CD4-positive, alpha-beta memory T cell (primary cell): ENCODE data around the gene TC2N. TPM values are rescaled to one million over a fixed set of nuclear protein-coding genes. Genes with fewer than 3 reads are reported as not detected.
"Not testable (repeated sequence)": the region's sequence is repeated elsewhere in the genome, so short reads cannot be mapped to it uniquely, and the experiment has no call there.

Experiments used
- CTCF ChIA-PET: fragments of 350-600 bp; sonication (Branson Sonifier 250); formaldehyde crosslinking; loops from one replicate; lab custom pipeline; 2021; ENCODE audit warnings: inconsistent platforms; ENCODE audit not compliant: partially characterized antibody; lab: Charles Lee
- POLR2A ChIA-PET: fragments of 350-600 bp; sonication (Branson Sonifier 250); formaldehyde crosslinking; loops from one replicate; lab custom pipeline; 2021; ENCODE audit not compliant: partially characterized antibody; lab: Charles Lee
- DNase-seq, 5 donors: peaks; one replicate each; pipeline versions ENCODE4 v3.0.0 to v3.0.0-alpha.2; 2020 to 2022; ENCODE audit warnings: mixed read lengths in 1 of 5
- H3K27ac ChIP-seq: one replicate; pipeline ENCODE4 v1.7.0; 2013; ENCODE audit warnings: low read depth, low read length
- H3K27me3 ChIP-seq: 2 replicates; pipeline ENCODE4 v1.7.0; 2013; ENCODE audit warnings: mild to moderate bottlenecking, low read length, moderate library complexity; ENCODE audit not compliant: insufficient read depth
- H3K36me3 ChIP-seq: 2 replicates; pipeline ENCODE4 v1.7.0; 2013; ENCODE audit warnings: mild to moderate bottlenecking, low read length, moderate library complexity; ENCODE audit not compliant: insufficient read depth
- H3K4me1 ChIP-seq: 2 replicates; pipeline ENCODE4 v1.7.0; 2013; ENCODE audit warnings: mild to moderate bottlenecking, low read length, moderate library complexity; ENCODE audit not compliant: insufficient read depth
- H3K4me3 ChIP-seq, 2 donors: one replicate each; pipeline ENCODE4 v1.7.0; 2013; ENCODE audit warnings: low read length in 2 of 2, mild to moderate bottlenecking in 1 of 2
- H3K9me3 ChIP-seq, 2 donors: one replicate each; pipeline ENCODE4 v1.7.0; 2013; ENCODE audit warnings: low read length in 2 of 2, control low read depth in 1 of 2; ENCODE audit not compliant: control insufficient read depth in 1 of 2
- H3K27ac Mint-ChIP-seq, 7 donors: one replicate each; pipeline ENCODE4 v1.8.0; 2020 to 2021; ENCODE audit warnings: mixed read lengths in 7 of 7, mild to moderate bottlenecking in 6 of 7, inconsistent platforms in 3 of 7, moderate library complexity in 3 of 7
- H3K27me3 Mint-ChIP-seq, 2 donors: one replicate each; pipeline ENCODE4 v1.8.0; 2020 to 2021; ENCODE audit warnings: mixed read lengths in 2 of 2
- H3K36me3 Mint-ChIP-seq, 2 donors: one replicate each; pipeline ENCODE4 v1.8.0; 2020 to 2021; ENCODE audit warnings: mixed read lengths in 2 of 2, inconsistent platforms in 1 of 2, mild to moderate bottlenecking in 1 of 2
- H3K4me1 Mint-ChIP-seq, 4 donors: one replicate each; pipeline ENCODE4 v1.8.0; 2020 to 2021; ENCODE audit warnings: mixed read lengths in 4 of 4, mild to moderate bottlenecking in 1 of 4
- H3K4me3 Mint-ChIP-seq, 8 donors: one replicate each; pipeline ENCODE4 v1.8.0; 2020 to 2021; ENCODE audit warnings: mixed read lengths in 8 of 8, mild to moderate bottlenecking in 7 of 8, moderate library complexity in 6 of 8, inconsistent platforms in 3 of 8
- H3K9me3 Mint-ChIP-seq, 8 donors: one replicate each; pipeline ENCODE4 v1.8.0; 2020 to 2021; ENCODE audit warnings: mixed read lengths in 8 of 8, mild to moderate bottlenecking in 5 of 8, inconsistent platforms in 3 of 8, moderate library complexity in 1 of 8
- intact Hi-C: fragments of 100-400 bp; cut with micrococcal nuclease; formaldehyde crosslinking; loops from one replicate; pipeline ENCODE4 v1.15.1; 2023
- polyA plus RNA-seq, 2 donors: library from polyadenylated mRNA; unstranded; fragments of 300-500 nt; fragmentation: Illumina TruSeq; gene quantifications; one replicate each; pipeline ENCODE4 v1.2.3, GENCODE V29; 2021
- total RNA-seq, 2 experiments: library from RNA; stranded (reverse); gene quantifications; one replicate each; pipeline ENCODE4 v1.2.3, GENCODE V29; 2021

TC2N gene
- total and polyA plus RNA-seq, 4 experiments from 2014 or later, result 234 to 325 (median 291) TPM

DNA sequence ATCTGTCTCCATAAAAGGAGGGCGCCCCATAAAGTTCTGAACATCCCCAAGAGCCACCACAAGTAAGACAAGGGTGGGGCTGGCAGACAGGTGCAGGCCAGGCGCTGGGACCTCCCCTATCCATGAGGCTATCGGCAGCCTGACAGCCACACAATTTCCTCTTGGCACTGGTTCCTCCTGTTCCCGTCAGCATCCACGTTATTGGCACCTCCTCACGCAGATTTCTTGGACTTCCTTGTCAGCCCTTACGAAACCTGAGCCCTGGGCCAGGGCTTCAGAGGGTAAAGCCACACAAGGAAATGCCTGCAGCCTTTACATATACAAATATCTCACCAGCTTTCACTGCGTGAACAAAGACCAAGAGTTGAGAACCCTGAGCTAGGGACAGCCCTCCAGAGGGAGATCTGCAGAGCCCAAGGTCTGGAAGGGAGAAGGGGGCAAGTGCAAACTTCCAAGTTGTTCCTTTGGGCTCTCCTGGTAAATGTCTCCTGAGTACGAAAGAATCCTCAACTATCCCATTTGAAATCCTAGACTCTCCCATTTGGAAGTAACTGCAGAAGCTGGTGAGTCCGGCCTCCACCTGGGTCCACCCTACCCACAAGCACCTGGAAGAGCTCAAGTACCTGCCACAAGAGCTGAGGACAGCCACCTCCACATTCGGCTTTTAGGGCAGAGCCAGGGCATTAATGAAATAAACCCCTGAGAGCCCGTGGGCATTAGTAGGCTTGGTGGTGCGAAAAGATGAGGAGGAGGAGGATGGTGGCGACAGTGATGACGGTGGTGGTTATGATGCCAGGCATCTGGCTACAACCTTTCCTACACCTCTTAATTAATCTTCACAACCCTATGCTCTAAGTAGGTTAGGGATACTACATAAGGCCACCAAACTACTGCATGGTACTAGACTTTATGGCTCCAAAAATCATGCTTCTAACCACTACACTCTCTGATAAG is 5.5 kb upstream of the TC2N start:
- peaks cover 96% of the 10 kb centered on the region for H3K4me1 ChIP-seq
- Mint-ChIP-seq H3K27ac (peak overlapping the region; percentile 93 to 100 (median 97)), H3K4me1 (peaks cover 62 to 100% (median 89%) of the 10 kb centered on the region in 4 donors), H3K27me3 (no peaks in the 10 kb centered on the region), H3K9me3 (no peaks in the 10 kb centered on the region), H3K4me3 (peak overlapping the region; percentile 80 to 93 (median 88)), H3K36me3 (peaks cover 0 to 3% of the 10 kb centered on the region in 2 donors)
- POLR2A ChIA-PET, result interaction anchor here (0.9 to 4.9 kb wide), 20 partner anchors 11 to 628 kb away, joined by 3 to 193 read pairs (median 6); partner anchors contain the start of genes GPR68, PPP4R3A and TRIP11
- DNase-seq, result peak; percentile 69 to 78 (median 72)
- H3K36me3 ChIP-seq, result no peaks in the 10 kb centered on the region
- peak overlapping the region; percentile 45 to 58 for H3K4me3 ChIP-seq
- H3K27ac ChIP-seq, result peak overlapping the region; percentile 79
- CTCF ChIA-PET, result interaction anchor here (0.8 to 7.0 kb wide), 7 partner anchors 10 to 68 kb away, joined by 3 to 46 read pairs (median 6); no protein-coding TSS in a partner anchor
- no peaks in the 10 kb centered on the region for H3K9me3 ChIP-seq
- H3K27me3 ChIP-seq, result no peaks in the 10 kb centered on the region
- intact Hi-C loops, result loop anchor here (1.0 to 10.0 kb wide), 7 partner anchors 9 to 1488 kb away; no protein-coding TSS in a partner anchor

- no peaks in the 10 kb centered on the region for H3K27me3 Mint-ChIP-seq
- Histone ChIP-seq H3K4me1 (peaks cover 95% of the 10 kb centered on the region), H3K9me3 (no peaks in the 10 kb centered on the region), H3K36me3 (no peaks in the 10 kb centered on the region), H3K27ac (peak overlapping the region; percentile 79), H3K27me3 (no peaks in the 10 kb centered on the region), H3K4me3 (peak overlapping the region; percentile 45 to 58)
- peak overlapping the region; percentile 80 to 93 (median 88) for H3K4me3 Mint-ChIP-seq
- H3K36me3 Mint-ChIP-seq, result peaks cover 0 to 3% of the 10 kb centered on the region in 2 donors
- POLR2A ChIA-PET, result interaction anchor here (0.6 to 4.9 kb wide), 19 partner anchors 11 to 1488 kb away, joined by 3 to 193 read pairs (median 5); partner anchors contain the start of genes GPR68, PPP4R3A and TRIP11
- H3K9me3 Mint-ChIP-seq, result no peaks in the 10 kb centered on the region
- H3K4me1 Mint-ChIP-seq, result peaks cover 64 to 100% (median 88%) of the 10 kb centered on the region in 4 donors
- intact Hi-C loops, result loop anchor here (2.0 to 10.0 kb wide), 4 partner anchors 17 to 1487 kb away; no protein-coding TSS in a partner anchor
- peak overlapping the region; percentile 93 to 100 (median 97) for H3K27ac Mint-ChIP-seq
- peak in 4 of 5 donors; percentile 13 to 81 (median 24) for DNase-seq
- CTCF ChIA-PET, result interaction anchor here (0.8 to 7.0 kb wide), 7 partner anchors 11 to 68 kb away, joined by 3 to 46 read pairs (median 3); no protein-coding TSS in a partner anchor
These were observed 4.7 kb upstream of the TC2N start for GRCh38 chr14:91872011-91872501.

GRCh38 chr14:91871401-91871800 is 4.1 kb upstream of the TC2N start:
- H3K4me1 Mint-ChIP-seq, result peaks cover 63 to 100% (median 82%) of the 10 kb centered on the region in 4 donors
- peak overlapping the region; percentile 93 to 100 (median 97) for H3K27ac Mint-ChIP-seq
- H3K36me3 Mint-ChIP-seq, H3K27me3 Mint-ChIP-seq, H3K9me3 ChIP-seq, H3K27me3 ChIP-seq, H3K36me3 ChIP-seq, H3K9me3 Mint-ChIP-seq, DNase-seq: not testable (repeated sequence)
- intact Hi-C loops, result loop anchor here (5.0 to 10.0 kb wide), 3 partner anchors 557 to 1487 kb away; no protein-coding TSS in a partner anchor
- peaks cover 89% of the 10 kb centered on the region for H3K4me1 ChIP-seq
- ChIA-PET POLR2A (interaction anchor here (0.6 to 4.9 kb wide), 14 partner anchors 10 to 1487 kb away, joined by 3 to 193 read pairs (median 10); partner anchors contain the start of genes PPP4R3A and TRIP11), CTCF (interaction anchor here (0.9 to 7.0 kb wide), 6 partner anchors 10 to 40 kb away, joined by 3 to 46 read pairs (median 4); no protein-coding TSS in a partner anchor)
- H3K4me3 Mint-ChIP-seq, result peak overlapping the region; percentile 80 to 93 (median 88)
- H3K27ac ChIP-seq, result peak overlapping the region; percentile 79
- peak overlapping the region in 1 of 2 donors; percentile 58 for H3K4me3 ChIP-seq

GRCh38 chr14:91870890-91871289 is 3.6 kb upstream of the TC2N start:
- peak overlapping the region; percentile 24 to 27 for H3K4me3 ChIP-seq
- H3K36me3 ChIP-seq, result no peaks in the 10 kb centered on the region
- Mint-ChIP-seq H3K36me3 (peaks cover 0 to 14% of the 10 kb centered on the region in 2 donors), H3K4me3 (peak overlapping the region; percentile 74 to 99 (median 86)), H3K9me3 (no peaks in the 10 kb centered on the region), H3K27ac (peak overlapping the region; percentile 95 to 100 (median 98)), H3K27me3 (no peaks in the 10 kb centered on the region), H3K4me1 (peaks cover 61 to 100% (median 78%) of the 10 kb centered on the region in 4 donors)
- ChIA-PET POLR2A (interaction anchor here (1.2 to 4.9 kb wide), 4 partner anchors 9 to 33 kb away, joined by 3 to 193 read pairs (median 90); no protein-coding TSS in a partner anchor), CTCF (interaction anchor here (1.9 kb wide), 1 partner anchor 10 kb away, joined by 6 read pairs; no protein-coding TSS in a partner anchor)
- H3K4me1 ChIP-seq, result peaks cover 84% of the 10 kb centered on the region
- intact Hi-C loops, result loop anchor here (5.0 to 10.0 kb wide), 3 partner anchors 556 to 1486 kb away; no protein-coding TSS in a partner anchor
- peak overlapping the region; percentile 79 for H3K27ac ChIP-seq
- no peak for DNase-seq
- no peaks in the 10 kb centered on the region for H3K27me3 ChIP-seq
- H3K9me3 ChIP-seq, result no peaks in the 10 kb centered on the region

DNA sequence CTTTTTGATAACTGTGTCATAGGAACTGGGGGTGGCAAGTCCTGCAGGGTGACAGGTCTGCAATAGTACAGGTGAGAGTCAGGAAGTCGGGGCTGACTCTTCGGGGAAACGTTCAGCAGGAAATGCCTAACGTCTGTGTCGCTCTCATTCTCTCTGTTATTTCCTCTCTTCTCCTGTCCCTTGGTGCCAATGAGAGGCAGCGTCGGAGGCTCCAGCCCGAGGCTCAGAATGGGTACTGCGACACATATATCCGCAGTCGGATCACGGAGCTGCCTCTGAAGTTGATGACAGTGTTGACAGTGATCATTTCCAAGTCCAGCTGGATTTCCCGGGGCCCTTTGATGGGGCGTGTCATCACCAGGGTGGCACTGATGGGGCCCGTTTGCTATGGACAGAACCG is 2.7 kb upstream of the TC2N start:
- Histone ChIP-seq H3K27me3 (no peaks in the 10 kb centered on the region), H3K9me3 (no peaks in the 10 kb centered on the region), H3K27ac (peak overlapping the region; percentile 79), H3K36me3 (no peaks in the 10 kb centered on the region), H3K4me3 (peak overlapping the region; percentile 24 to 27), H3K4me1 (peaks cover 78% of the 10 kb centered on the region)
- ChIA-PET POLR2A (interaction anchor here (0.6 to 4.8 kb wide), 13 partner anchors 12 to 68 kb away, joined by 3 to 99 read pairs (median 3); no protein-coding TSS in a partner anchor), CTCF (interaction anchor here (1.2 to 1.3 kb wide), 2 partner anchors 25 to 26 kb away, joined by 3 read pairs; no protein-coding TSS in a partner anchor)
- Mint-ChIP-seq H3K36me3 (peaks cover 2 to 16% of the 10 kb centered on the region in 2 donors), H3K27me3 (no peaks in the 10 kb centered on the region), H3K4me1 (peaks cover 56 to 96% (median 71%) of the 10 kb centered on the region in 4 donors), H3K4me3 (peak overlapping the region; percentile 74 to 99 (median 86)), H3K27ac (peak overlapping the region; percentile 95 to 100 (median 98)), H3K9me3 (no peaks in the 10 kb centered on the region)
- peak; percentile 80 to 93 (median 82) for DNase-seq
- intact Hi-C loops, result loop anchor here (5.0 to 10.0 kb wide), 3 partner anchors 555 to 1485 kb away; no protein-coding TSS in a partner anchor

GRCh38 chr14:91869556-91869955 is 2.2 kb upstream of the TC2N start:
- Histone ChIP-seq H3K9me3 (no peaks in the 10 kb centered on the region), H3K27me3 (no peaks in the 10 kb centered on the region), H3K4me1 (peaks cover 78% of the 10 kb centered on the region), H3K27ac (peak overlapping the region; percentile 79), H3K36me3 (no peaks in the 10 kb centered on the region), H3K4me3 (peak overlapping the region in 1 of 2 donors; percentile 14)
- ChIA-PET CTCF (interaction anchor here (1.2 to 1.3 kb wide), 2 partner anchors 24 to 27 kb away, joined by 3 read pairs; no protein-coding TSS in a partner anchor), POLR2A (interaction anchor here (0.7 to 4.8 kb wide), 13 partner anchors 12 to 42 kb away, joined by 3 to 99 read pairs (median 3); no protein-coding TSS in a partner anchor)
- intact Hi-C loops, result no loop called here
- peaks cover 4 to 17% of the 10 kb centered on the region in 2 donors for H3K36me3 Mint-ChIP-seq
- no peaks in the 10 kb centered on the region for H3K27me3 Mint-ChIP-seq
- peak overlapping the region; percentile 74 to 99 (median 86) for H3K4me3 Mint-ChIP-seq
- no peak for DNase-seq
- peak overlapping the region; percentile 95 to 100 (median 98) for H3K27ac Mint-ChIP-seq
- H3K9me3 Mint-ChIP-seq, result no peaks in the 10 kb centered on the region
- H3K4me1 Mint-ChIP-seq, result peaks cover 53 to 96% (median 69%) of the 10 kb centered on the region in 4 donors
